ENCODE measurements around the gene ERVFRD-1. TPM values are rescaled to one million over a fixed set of nuclear protein-coding genes. Genes with fewer than 3 reads are reported as not detected.

Gene ERVFRD-1
- polyA plus RNA-seq, 2 of the 4 experiments (the other 2 are of a cell fraction) = not detected

GRCh38 chr6:11143394-11144371, 32.2 kb upstream of the ERVFRD-1 start (continued):
- TF ChIP-seq, protein P1, sequence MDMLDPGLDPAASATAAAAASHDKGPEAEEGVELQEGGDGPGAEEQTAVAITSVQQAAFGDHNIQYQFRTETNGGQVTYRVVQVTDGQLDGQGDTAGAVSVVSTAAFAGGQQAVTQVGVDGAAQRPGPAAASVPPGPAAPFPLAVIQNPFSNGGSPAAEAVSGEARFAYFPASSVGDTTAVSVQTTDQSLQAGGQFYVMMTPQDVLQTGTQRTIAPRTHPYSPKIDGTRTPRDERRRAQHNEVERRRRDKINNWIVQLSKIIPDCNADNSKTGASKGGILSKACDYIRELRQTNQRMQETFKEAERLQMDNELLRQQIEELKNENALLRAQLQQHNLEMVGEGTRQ (IDR thresholded peaks at IDR 0.05) = no peak
- TF ChIP-seq, protein P2, sequence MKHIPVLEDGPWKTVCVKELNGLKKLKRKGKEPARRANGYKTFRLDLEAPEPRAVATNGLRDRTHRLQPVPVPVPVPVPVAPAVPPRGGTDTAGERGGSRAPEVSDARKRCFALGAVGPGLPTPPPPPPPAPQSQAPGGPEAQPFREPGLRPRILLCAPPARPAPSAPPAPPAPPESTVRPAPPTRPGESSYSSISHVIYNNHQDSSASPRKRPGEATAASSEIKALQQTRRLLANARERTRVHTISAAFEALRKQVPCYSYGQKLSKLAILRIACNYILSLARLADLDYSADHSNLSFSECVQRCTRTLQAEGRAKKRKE (CRISPR knock-in tag; IDR thresholded peaks at IDR 0.05; ENCODE audit: low read depth) = peak; percentile 84
- TF ChIP-seq, protein P3, sequence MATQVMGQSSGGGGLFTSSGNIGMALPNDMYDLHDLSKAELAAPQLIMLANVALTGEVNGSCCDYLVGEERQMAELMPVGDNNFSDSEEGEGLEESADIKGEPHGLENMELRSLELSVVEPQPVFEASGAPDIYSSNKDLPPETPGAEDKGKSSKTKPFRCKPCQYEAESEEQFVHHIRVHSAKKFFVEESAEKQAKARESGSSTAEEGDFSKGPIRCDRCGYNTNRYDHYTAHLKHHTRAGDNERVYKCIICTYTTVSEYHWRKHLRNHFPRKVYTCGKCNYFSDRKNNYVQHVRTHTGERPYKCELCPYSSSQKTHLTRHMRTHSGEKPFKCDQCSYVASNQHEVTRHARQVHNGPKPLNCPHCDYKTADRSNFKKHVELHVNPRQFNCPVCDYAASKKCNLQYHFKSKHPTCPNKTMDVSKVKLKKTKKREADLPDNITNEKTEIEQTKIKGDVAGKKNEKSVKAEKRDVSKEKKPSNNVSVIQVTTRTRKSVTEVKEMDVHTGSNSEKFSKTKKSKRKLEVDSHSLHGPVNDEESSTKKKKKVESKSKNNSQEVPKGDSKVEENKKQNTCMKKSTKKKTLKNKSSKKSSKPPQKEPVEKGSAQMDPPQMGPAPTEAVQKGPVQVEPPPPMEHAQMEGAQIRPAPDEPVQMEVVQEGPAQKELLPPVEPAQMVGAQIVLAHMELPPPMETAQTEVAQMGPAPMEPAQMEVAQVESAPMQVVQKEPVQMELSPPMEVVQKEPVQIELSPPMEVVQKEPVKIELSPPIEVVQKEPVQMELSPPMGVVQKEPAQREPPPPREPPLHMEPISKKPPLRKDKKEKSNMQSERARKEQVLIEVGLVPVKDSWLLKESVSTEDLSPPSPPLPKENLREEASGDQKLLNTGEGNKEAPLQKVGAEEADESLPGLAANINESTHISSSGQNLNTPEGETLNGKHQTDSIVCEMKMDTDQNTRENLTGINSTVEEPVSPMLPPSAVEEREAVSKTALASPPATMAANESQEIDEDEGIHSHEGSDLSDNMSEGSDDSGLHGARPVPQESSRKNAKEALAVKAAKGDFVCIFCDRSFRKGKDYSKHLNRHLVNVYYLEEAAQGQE (IDR thresholded peaks at IDR 0.05) = no peak
- TF ChIP-seq, protein P4, sequence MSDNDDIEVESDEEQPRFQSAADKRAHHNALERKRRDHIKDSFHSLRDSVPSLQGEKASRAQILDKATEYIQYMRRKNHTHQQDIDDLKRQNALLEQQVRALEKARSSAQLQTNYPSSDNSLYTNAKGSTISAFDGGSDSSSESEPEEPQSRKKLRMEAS (IDR thresholded peaks at IDR 0.05) = peak; percentile 100
- TF ChIP-seq CBX2 (IDR thresholded peaks at IDR 0.05; ENCODE audit: borderline replicate concordance, low read depth) (no peak), FOSL2 (IDR thresholded peaks at IDR 0.05) (peak; percentile 90), FOSL2 (CRISPR knock-in tag; IDR thresholded peaks at IDR 0.05) (peak; percentile 98), SMC3 (IDR thresholded peaks at IDR 0.05) (no peak), JUN (IDR thresholded peaks at IDR 0.05) (peak; percentile 44 to 62; a peak in 3 of 5 replicates), RNF2 (IDR thresholded peaks at IDR 0.05; ENCODE audit: borderline replicate concordance, low read depth) (no peak), RAD21 (conservative IDR thresholded peaks at IDR 0.05 in 1 of 2, IDR thresholded peaks at IDR 0.05 in 1 of 2) (no peak), CTCF (IDR thresholded peaks at IDR 0.05) (no peak), CEBPB (IDR thresholded peaks at IDR 0.05) (peak; percentile 95 to 99), MAZ (IDR thresholded peaks at IDR 0.05; ENCODE audit: borderline replicate concordance, low read depth, low read length) (no peak), ZFP36 (IDR thresholded peaks at IDR 0.05; ENCODE audit: borderline replicate concordance, partially characterized antibody) (no peak), KDM5A (IDR thresholded peaks at IDR 0.05) (no peak), HEYL (CRISPR knock-in tag; IDR thresholded peaks at IDR 0.05) (peak; percentile 37; the same call in 1 of the 2 replicates)
- TF ChIP-seq, protein P5, sequence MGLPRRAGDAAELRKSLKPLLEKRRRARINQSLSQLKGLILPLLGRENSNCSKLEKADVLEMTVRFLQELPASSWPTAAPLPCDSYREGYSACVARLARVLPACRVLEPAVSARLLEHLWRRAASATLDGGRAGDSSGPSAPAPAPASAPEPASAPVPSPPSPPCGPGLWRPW (IDR thresholded peaks at IDR 0.05) = no peak
- TF ChIP-seq, protein P6, sequence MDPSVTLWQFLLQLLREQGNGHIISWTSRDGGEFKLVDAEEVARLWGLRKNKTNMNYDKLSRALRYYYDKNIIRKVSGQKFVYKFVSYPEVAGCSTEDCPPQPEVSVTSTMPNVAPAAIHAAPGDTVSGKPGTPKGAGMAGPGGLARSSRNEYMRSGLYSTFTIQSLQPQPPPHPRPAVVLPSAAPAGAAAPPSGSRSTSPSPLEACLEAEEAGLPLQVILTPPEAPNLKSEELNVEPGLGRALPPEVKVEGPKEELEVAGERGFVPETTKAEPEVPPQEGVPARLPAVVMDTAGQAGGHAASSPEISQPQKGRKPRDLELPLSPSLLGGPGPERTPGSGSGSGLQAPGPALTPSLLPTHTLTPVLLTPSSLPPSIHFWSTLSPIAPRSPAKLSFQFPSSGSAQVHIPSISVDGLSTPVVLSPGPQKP (IDR thresholded peaks at IDR 0.05; ENCODE audit: low read depth, low read length) = no peak

Data from A549 (cell line).